GM19193 (cell line): ENCODE results near the gene LPP.

Experiments
- POLR2A ChIP-seq: IDR thresholded peaks from 4 replicates; pipeline ENCODE4 v1.6.1; 2011; ENCODE audit not compliant: insufficient read depth, insufficient read length; ENCODE audit errors: extremely low read depth

The LPP gene

DNA sequence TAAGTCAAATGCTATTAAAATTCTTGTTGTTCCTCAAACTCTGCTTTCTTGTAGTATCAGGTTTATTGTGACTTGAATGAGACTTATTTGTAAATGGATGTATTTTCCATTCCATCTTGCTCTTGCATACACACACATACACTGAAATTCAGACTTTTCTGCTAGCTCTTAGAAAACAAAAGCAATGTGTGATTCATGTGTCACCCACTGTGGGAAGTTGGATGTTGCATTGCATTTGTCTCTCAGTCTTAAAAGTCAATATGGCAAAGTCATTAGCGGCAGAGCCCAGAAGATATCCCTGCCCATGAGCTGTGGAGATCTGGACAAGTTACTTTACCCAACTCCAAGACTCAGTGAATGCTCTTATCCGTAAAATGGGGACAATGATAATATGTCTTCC, 660.6 kb downstream of the LPP start:
- TF ChIP-seq POLR2A = no peak

GRCh38 chr3:188817103-188817934, 663.4 kb downstream of the LPP start:
- TF ChIP-seq POLR2A = no peak

GRCh38 chr3:188817935-188818269, 663.9 kb downstream of the LPP start:
- TF ChIP-seq POLR2A = no peak

DNA sequence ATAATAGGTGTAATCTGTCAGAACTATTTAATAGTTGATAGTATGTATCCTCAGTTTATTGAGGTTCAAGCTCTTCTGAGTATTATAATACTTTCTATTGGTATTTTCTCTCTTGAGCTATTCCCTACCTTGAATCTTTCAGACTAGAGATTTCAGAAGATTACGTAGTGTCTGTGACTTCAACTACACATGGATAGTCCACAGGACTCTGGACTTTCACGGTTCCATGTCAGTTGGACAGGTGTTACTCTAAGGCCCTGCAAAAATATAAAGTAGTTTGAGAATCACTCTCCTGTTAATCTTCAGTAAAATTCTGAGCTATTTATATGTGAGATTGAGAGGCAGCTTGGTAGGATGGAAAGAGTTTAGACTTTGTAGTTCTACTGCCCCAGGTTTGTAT, 664.3 kb downstream of the LPP start:
- TF ChIP-seq POLR2A = no peak

DNA sequence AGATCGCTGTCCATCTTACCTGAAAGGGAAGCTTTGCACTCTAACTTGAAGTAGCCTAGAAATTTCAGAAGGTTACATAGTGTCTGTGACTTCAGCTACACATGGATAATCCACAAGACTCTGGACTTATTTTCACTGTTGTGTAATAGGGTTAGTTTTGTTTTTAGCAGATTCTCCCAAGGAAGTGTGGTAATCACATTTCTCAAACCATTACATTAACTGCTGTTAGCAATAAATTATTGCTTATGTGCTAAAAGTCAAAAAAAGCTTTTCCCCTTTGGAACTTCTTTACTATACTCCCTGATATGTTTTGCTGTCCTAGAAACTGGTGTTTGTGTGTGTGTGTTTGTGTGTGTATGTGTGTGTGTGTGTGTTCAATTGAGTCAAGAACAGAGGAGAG, 666.0 kb downstream of the LPP start:
- TF ChIP-seq POLR2A = no peak

GRCh38 chr3:188822004-188822403, 668.0 kb downstream of the LPP start:
- no peak for TF ChIP-seq POLR2A

GRCh38 chr3:188822411-188822810, 668.5 kb downstream of the LPP start:
- TF ChIP-seq POLR2A = no peak

DNA sequence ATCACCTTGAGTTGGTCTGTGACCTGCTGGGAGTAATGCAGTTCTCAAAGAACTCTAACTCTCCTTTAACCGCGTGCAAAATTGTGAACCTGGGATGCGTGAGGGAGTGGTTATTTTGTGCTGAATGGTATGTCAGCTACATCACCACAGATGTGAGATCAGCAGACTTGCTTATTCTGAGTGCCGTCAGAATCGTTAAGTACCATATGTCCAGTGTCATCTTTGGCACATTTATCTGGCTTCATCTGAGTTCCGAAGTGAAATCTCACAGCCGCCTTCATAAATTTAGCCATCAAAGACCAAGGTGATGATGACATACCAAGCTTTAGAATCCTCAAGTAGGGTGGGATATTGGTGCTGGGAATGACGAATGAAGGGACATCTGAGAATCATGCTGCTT, 670.6 kb downstream of the LPP start:
- no peak for TF ChIP-seq POLR2A

- no peak for TF ChIP-seq POLR2A
These were observed 671.9 kb downstream of the LPP start for GRCh38 chr3:188825901-188826300.

GRCh38 chr3:188826574-188826973, 672.6 kb downstream of the LPP start:
- TF ChIP-seq POLR2A = no peak

GRCh38 chr3:188827103-188827502, 673.1 kb downstream of the LPP start:
- no peak for TF ChIP-seq POLR2A

- no peak for TF ChIP-seq POLR2A
These were observed 673.6 kb downstream of the LPP start for GRCh38 chr3:188827576-188827975.

DNA sequence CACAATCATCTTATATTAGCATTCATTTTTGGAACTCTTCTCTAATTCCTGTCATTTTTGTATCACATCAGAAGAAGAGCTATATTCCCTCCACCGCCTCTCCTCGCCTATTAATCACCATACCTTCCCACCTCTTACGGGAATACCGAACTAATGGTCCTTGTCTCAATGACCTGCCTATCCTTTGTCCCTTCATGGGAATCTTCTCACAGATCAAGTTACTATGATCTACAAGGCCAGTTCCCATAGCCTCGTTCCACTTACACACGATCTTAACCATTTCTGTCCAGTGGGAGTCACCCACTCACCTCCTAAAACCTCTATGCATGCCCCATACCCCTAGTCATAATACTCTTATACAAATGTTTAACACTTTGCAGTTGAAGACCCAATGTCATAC, 675.2 kb downstream of the LPP start:
- TF ChIP-seq POLR2A = no peak

GRCh38 chr3:188829576-188829975, 675.6 kb downstream of the LPP start:
- no peak for TF ChIP-seq POLR2A

DNA sequence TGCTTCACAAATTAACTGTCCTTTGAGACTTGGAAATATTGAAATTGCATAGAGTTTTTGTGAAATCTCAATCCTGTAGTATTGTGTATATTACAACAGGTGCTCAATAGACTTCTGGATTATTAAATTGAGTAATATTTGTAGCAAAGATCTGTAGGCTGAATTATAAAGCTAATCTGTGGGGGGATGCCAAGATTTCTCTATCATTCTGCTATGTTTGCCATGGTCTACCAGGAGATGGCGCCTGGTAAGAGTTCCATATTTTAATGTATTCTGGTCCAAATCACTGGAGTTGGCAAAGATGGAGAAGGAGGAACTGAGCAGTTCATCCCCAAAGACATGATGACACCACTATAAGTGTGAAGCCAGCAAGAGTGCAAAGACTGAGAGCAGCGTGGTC, 676.9 kb downstream of the LPP start:
- TF ChIP-seq POLR2A = no peak

DNA sequence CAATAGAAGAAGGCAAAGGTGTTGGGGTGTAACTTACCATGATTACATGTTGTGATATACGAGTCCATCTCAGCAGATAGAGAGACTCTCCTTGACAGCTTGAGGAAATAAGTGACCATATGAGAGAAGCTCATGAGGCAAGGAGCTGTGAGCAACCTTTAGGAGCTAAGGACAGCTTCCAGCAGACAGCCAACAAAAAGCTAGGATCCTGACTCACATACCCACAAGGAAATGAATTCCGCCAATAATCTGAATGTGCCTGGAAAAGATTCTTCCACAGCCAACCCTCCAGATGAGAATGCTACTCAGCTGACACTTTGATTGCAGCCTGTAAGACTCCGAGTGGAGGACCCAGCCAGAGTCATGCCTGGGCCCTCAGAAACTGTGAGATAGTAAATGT, 678.2 kb downstream of the LPP start:
- no peak for TF ChIP-seq POLR2A
